Neural progenitor cell (in vitro differentiated cells): ENCODE data around the gene TNFRSF19. TPM values are rescaled to one million over a fixed set of nuclear protein-coding genes. Genes with fewer than 3 reads are reported as not detected.

Experiments used
- DNase-seq: peaks from one replicate; pipeline ENCODE4 v3.0.0-alpha.2; 2016; ENCODE audit warnings: low spot score
- H2AFZ ChIP-seq: fragments of 200-600 bp; sonication (generic); replicated peaks from 2 replicates; pipeline ENCODE4 v1.6.1; 2016; ENCODE audit warnings: antibody characterized with exemption
- H3F3A ChIP-seq: fragments of 200-600 bp; sonication (generic); 2 replicates; pipeline ENCODE4 v1.6.1; 2016; ENCODE audit warnings: antibody characterized with exemption, low read depth
- H3K27ac ChIP-seq: fragments of 200-600 bp; sonication (generic); 2 replicates; pipeline ENCODE4 v1.5.1; 2016; ENCODE audit warnings: mild to moderate bottlenecking
- H3K27me3 ChIP-seq: fragments of 200-600 bp; sonication (generic); 2 replicates; pipeline ENCODE4 v1.6.1; 2016; ENCODE audit warnings: mild to moderate bottlenecking, moderate library complexity
- H3K36me3 ChIP-seq: fragments of 200-600 bp; sonication (generic); 2 replicates; pipeline ENCODE4 v1.5.1; 2016
- H3K4me1 ChIP-seq: fragments of 200-600 bp; sonication (generic); 2 replicates; pipeline ENCODE4 v1.6.1; 2016; ENCODE audit warnings: mixed run types
- H3K4me2 ChIP-seq: fragments of 200-600 bp; sonication (generic); 2 replicates; pipeline ENCODE4 v1.6.1; 2016
- H3K4me3 ChIP-seq: fragments of 200-600 bp; sonication (generic); 2 replicates; pipeline ENCODE4 v1.5.1; 2016
- H3K79me2 ChIP-seq: fragments of 200-600 bp; sonication (generic); 2 replicates; pipeline ENCODE4 v1.6.1; 2016; ENCODE audit warnings: low read depth
- H3K9ac ChIP-seq: fragments of 200-600 bp; sonication (generic); 2 replicates; pipeline ENCODE4 v1.6.1; 2016
- H3K9me3 ChIP-seq: fragments of 200-600 bp; sonication (generic); 2 replicates; pipeline ENCODE4 v1.5.1; 2016; ENCODE audit warnings: low read depth
- H4K20me1 ChIP-seq: fragments of 200-600 bp; sonication (generic); 2 replicates; pipeline ENCODE4 v1.6.1; 2016; ENCODE audit warnings: low read depth
- H3K27ac Mint-ChIP-seq: 3 replicates; pipeline ENCODE4 v1.8.0; 2021; ENCODE audit warnings: mixed read lengths
- H3K27me3 Mint-ChIP-seq: 2 replicates; pipeline ENCODE4 v1.8.0; 2022; ENCODE audit warnings: low read depth, mild to moderate bottlenecking, inconsistent platforms, moderate library complexity, mixed read lengths; ENCODE audit not compliant: insufficient read depth
- H3K36me3 Mint-ChIP-seq: 3 replicates; pipeline ENCODE4 v1.8.0; 2021; ENCODE audit warnings: mixed read lengths
- H3K4me1 Mint-ChIP-seq: 3 replicates; pipeline ENCODE4 v1.8.0; 2021; ENCODE audit warnings: mixed read lengths
- H3K4me3 Mint-ChIP-seq: 3 replicates; pipeline ENCODE4 v1.8.0; 2021; ENCODE audit warnings: mild to moderate bottlenecking, moderate library complexity, mixed read lengths
- H3K9me3 Mint-ChIP-seq: 3 replicates; pipeline ENCODE4 v1.8.0; 2020; ENCODE audit warnings: mixed read lengths
- EZH2 ChIP-seq: fragments of 200-600 bp; sonication (generic); IDR thresholded peaks from 2 replicates; pipeline ENCODE4 v1.6.1; 2017; ENCODE audit warnings: antibody characterized with exemption, mild to moderate bottlenecking, moderate library complexity
- EZH2phosphoT487 ChIP-seq: fragments of 200-600 bp; sonication (generic); IDR thresholded peaks from 2 replicates; pipeline ENCODE4 v1.6.1; 2017; ENCODE audit warnings: antibody characterized with exemption
- total RNA-seq: library from RNA; depleted of rRNA; stranded (reverse); fragments of >200 nt; gene quantifications from 2 replicates; pipeline ENCODE4 v1.2.3, GENCODE V29; 2015; ENCODE audit warnings: low replicate concordance
- TF ChIP-seq, protein P1 (sequence below): fragments of 200-600 bp; sonication (generic); IDR thresholded peaks from 2 replicates; pipeline ENCODE4 v1.5.1; 2017; ENCODE audit warnings: antibody characterized with exemption, mild to moderate bottlenecking

The TNFRSF19 gene
- total RNA-seq, 1 donor from 2014 or later = 31.7 TPM

DNA sequence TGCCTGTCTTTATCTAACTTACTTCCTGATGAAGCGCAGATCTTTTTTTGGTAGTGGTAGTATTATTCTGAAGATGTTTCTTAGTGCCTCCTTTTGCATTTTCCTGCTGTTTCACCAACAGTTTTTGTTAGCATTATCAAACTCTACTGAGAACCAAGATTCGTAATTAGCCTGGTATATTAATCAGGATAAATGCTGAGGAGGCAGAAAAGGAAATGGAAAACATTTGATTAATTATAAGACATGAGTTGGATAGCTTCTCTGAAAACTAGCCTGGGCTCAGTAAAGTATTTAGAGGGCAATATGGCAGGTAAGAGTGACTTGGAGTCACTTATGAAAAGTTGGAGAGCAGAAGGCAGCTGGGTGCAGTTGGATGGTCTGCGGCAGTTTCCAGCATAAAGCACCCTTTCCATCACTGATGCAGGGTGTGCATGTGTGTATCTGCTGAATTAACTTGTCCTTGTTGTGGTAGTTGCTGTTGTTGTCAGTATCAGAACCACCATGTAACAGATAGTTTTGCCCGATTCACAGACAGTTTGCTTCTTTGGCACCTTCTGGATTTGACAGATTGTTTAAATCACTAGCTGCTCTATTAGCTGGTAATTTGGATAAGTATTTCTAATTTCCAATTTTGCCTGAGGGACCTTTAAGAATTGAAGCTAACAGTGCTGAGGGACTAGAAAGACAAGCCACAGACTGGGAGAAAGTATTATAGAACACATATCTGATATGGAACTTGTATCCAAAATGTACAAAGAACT lies 6.9 kb upstream of the TNFRSF19 start:
- Histone ChIP-seq H3K79me2 (no peaks in the 10 kb centered on the region), H3F3A (peaks cover 14% of the 10 kb centered on the region), H3K9ac (no peak overlapping the region), H4K20me1 (no peaks in the 10 kb centered on the region), H3K4me1 (peaks cover 10% of the 10 kb centered on the region), H3K36me3 (no peaks in the 10 kb centered on the region), H3K27me3 (no peaks in the 10 kb centered on the region), H3K9me3 (no peaks in the 10 kb centered on the region), H3K4me2 (no peak overlapping the region), H3K27ac (no peak overlapping the region), H3K4me3 (no peak overlapping the region), H2AFZ (no peak overlapping the region)
- TF ChIP-seq EZH2 (no peak), EZH2phosphoT487 (no peak)
- TF ChIP-seq, protein P1, sequence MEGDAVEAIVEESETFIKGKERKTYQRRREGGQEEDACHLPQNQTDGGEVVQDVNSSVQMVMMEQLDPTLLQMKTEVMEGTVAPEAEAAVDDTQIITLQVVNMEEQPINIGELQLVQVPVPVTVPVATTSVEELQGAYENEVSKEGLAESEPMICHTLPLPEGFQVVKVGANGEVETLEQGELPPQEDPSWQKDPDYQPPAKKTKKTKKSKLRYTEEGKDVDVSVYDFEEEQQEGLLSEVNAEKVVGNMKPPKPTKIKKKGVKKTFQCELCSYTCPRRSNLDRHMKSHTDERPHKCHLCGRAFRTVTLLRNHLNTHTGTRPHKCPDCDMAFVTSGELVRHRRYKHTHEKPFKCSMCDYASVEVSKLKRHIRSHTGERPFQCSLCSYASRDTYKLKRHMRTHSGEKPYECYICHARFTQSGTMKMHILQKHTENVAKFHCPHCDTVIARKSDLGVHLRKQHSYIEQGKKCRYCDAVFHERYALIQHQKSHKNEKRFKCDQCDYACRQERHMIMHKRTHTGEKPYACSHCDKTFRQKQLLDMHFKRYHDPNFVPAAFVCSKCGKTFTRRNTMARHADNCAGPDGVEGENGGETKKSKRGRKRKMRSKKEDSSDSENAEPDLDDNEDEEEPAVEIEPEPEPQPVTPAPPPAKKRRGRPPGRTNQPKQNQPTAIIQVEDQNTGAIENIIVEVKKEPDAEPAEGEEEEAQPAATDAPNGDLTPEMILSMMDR = no peak
- Mint-ChIP-seq H3K36me3 (no peaks in the 10 kb centered on the region), H3K27me3 (no peaks in the 10 kb centered on the region), H3K4me3 (no peak overlapping the region), H3K9me3 (peaks cover 2% of the 10 kb centered on the region), H3K4me1 (peaks cover 18% of the 10 kb centered on the region), H3K27ac (no peak overlapping the region)
- no peak for DNase-seq

GRCh38 chr13:23567906-23568460 lies 2.2 kb upstream of the TNFRSF19 start:
- peaks cover 2% of the 10 kb centered on the region for H3K9me3 Mint-ChIP-seq
- H3K9ac ChIP-seq = no peak overlapping the region
- H3K4me2 ChIP-seq = peak overlapping the region; percentile 60
- peak; percentile 90 for DNase-seq
- TF ChIP-seq, protein P1 = no peak
- TF ChIP-seq EZH2phosphoT487 (no peak), EZH2 (no peak)
- H3K27me3 Mint-ChIP-seq = no peaks in the 10 kb centered on the region
- H3K36me3 ChIP-seq = no peaks in the 10 kb centered on the region
- no peaks in the 10 kb centered on the region for H3K9me3 ChIP-seq
- peak overlapping the region; percentile 65 for H3K4me3 Mint-ChIP-seq
- H3K27ac ChIP-seq = no peak overlapping the region
- H3K79me2 ChIP-seq = peaks cover 13% of the 10 kb centered on the region
- H2AFZ ChIP-seq = no peak overlapping the region
- no peaks in the 10 kb centered on the region for H3K27me3 ChIP-seq
- no peaks in the 10 kb centered on the region for H4K20me1 ChIP-seq
- H3K4me3 ChIP-seq = no peak overlapping the region
- H3K4me1 ChIP-seq = peaks cover 57% of the 10 kb centered on the region
- H3K4me1 Mint-ChIP-seq = peaks cover 43% of the 10 kb centered on the region
- peaks cover 45% of the 10 kb centered on the region for H3F3A ChIP-seq
- H3K36me3 Mint-ChIP-seq = no peaks in the 10 kb centered on the region
- peak overlapping the region; percentile 84 for H3K27ac Mint-ChIP-seq

DNA sequence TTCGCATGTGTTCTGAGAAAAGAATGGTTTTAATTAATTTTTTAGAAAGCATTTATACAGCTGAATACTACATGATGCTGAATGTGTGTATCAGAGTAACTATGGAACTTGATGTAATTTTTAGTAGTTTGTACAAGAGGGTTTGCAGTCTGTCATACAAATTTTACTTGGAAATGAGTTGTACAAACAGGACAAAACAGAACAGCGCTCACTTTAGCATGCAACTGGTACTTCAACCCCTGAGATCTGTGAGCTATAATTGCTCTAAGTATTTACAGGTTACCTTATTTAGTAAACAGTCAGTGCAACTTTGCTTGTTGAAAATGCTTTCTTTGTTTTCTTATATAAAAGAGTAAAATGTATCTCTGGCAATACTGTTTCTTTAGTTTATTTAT lies 706 bp downstream of the TNFRSF19 start:
- H3K9me3 Mint-ChIP-seq = peaks cover 2% of the 10 kb centered on the region
- Histone ChIP-seq H3K9me3 (no peaks in the 10 kb centered on the region), H3K9ac (no peak overlapping the region), H4K20me1 (no peaks in the 10 kb centered on the region), H3K4me1 (peaks cover 62% of the 10 kb centered on the region), H3K36me3 (no peaks in the 10 kb centered on the region), H3K79me2 (peaks cover 19% of the 10 kb centered on the region), H3K27me3 (no peaks in the 10 kb centered on the region), H3K4me2 (peak overlapping the region; percentile 75), H3K27ac (peak overlapping the region; percentile 3), H2AFZ (peak overlapping the region; percentile 75), H3K4me3 (peak overlapping the region; percentile 42), H3F3A (peaks cover 45% of the 10 kb centered on the region)
- no peak for DNase-seq
- peaks cover 5% of the 10 kb centered on the region for H3K27me3 Mint-ChIP-seq
- H3K36me3 Mint-ChIP-seq = peaks cover 4% of the 10 kb centered on the region
- TF ChIP-seq EZH2phosphoT487 = no peak
- TF ChIP-seq, protein P1 = peak; percentile 20
- peak overlapping the region; percentile 92 for H3K4me3 Mint-ChIP-seq
- peak overlapping the region; percentile 98 for H3K27ac Mint-ChIP-seq
- H3K4me1 Mint-ChIP-seq = peaks cover 50% of the 10 kb centered on the region
